Adrenal gland (tissue), 5 donors: Measurements from ENCODE around the gene RUNX1.

ENCODE experiments used
- CTCF ChIP-seq, 6 experiments: fragments of 450-650 bp in 4 of 6; fragments of 200-600 bp in 2 of 6; sonication (generic) in 1 of 6; IDR thresholded peaks; 1 replicate in 5 of 6; 2 replicates in 1 of 6; pipeline versions ENCODE4 v1.5.1 to v1.8.0; 2016 to 2021; ENCODE audit warnings: antibody characterized with exemption in 6 of 6, mild to moderate bottlenecking in 2 of 6, moderate library complexity in 1 of 6
- POLR2A ChIP-seq, 2 donors: fragments of 450-650 bp; IDR thresholded peaks; one replicate each; pipeline ENCODE4 v1.6.1; 2017; ENCODE audit warnings: antibody characterized with exemption in 2 of 2, mild to moderate bottlenecking in 2 of 2, moderate library complexity in 1 of 2
- donor health status: DM: no; HTN: no; CAD: no.

- TF ChIP-seq CTCF (IDR thresholded peaks at IDR 0.05) (no peak), POLR2A (IDR thresholded peaks at IDR 0.05) (no peak)
Measured at GRCh38 chr21:35002879-35003722, 46.0 kb downstream of the RUNX1 start.
